NK-92 (cell line): Measurements from ENCODE around the gene ITPR2.

ENCODE experiments used
- DNase-seq: peaks from one replicate; lab custom pipeline; 2025; ENCODE audit not compliant: unreplicated experiment; lab: John Stamatoyannopoulos, UW

The ITPR2 gene

GRCh38 chr12:26825459-26826016, 7.5 kb downstream of the ITPR2 start:
- DNase-seq, result no peak

DNA sequence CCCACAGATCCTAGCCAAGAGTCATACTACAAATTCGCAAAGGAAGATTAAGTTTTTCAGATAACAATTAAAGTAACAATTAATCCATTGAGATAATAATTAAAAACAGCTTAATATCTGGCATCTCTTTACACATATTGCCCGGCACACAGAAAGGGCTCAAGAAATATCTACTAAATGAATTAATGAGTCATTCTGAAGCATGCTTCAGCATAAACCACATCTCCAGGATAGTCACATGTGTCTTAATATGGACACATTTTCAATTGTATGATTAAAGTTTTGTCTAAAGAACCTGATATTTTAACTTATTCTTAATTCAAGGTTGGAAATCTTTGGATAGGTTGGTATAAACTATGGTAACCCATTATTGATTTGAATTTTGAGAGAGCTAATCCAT, 9.6 kb downstream of the ITPR2 start:
- no peak for DNase-seq

DNA sequence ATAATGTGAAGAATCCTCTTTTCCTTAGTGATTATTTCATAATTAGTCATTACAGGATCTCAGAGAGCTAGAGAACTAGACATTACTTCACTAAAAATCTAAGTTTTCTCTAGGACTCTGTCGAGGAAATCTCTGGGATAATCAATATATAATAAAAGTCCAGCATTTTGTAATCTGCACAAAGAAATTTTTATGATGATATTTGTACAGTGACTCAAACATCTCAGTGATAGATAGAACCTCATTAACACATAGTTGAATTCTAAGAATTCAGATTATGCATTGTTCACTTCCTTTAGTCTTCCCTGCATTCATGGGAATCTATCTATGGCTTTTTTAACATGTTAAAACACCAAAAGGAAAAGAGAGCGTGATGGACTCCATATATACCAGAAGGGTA, 11.0 kb downstream of the ITPR2 start:
- DNase-seq, result no peak

DNA sequence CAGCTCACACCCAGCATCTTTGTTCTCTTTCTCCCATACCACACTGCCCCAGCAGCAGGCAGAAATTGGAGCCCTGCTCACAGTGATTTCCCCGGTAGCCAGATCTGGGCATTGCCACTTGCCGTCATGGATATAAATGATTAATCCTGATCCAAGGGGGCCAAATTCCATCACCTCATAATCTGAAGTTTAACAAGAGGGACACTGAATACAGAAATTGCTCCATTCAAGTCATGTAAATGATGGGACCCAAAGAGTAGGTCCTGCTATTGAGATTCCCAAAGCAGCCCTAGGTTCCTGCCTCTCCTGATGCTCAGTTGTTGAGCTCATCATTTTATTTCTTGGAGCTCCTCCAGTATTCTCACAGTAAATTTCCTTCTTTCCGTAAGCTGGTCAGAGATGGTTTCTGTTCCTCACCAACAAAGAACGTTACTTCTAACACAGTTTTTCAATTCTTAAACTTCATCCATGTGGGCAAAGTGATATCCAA, 11.7 kb downstream of the ITPR2 start:
- no peak for DNase-seq

- DNase-seq, result no peak
These were observed 14.4 kb downstream of the ITPR2 start for GRCh38 chr12:26818636-26819035.

DNA sequence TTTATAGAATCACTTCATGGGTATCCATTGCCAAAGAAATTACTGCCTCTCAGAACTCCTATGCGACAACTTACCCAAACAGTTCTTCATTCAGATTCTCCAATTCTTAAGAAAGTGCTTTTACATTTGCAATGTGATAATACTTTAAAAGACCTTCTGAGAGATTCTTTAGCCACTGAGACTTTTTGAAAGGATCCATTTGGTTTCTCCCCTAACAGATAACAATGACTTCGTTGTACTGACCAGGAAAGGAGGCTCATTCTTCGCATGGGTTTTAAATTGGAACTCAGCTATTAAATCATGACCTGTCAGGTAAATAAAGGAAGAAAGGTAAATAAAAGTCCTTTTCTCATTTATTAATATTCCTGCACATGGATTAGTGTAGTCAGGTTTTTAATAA, 14.8 kb downstream of the ITPR2 start:
- no peak for DNase-seq

DNA sequence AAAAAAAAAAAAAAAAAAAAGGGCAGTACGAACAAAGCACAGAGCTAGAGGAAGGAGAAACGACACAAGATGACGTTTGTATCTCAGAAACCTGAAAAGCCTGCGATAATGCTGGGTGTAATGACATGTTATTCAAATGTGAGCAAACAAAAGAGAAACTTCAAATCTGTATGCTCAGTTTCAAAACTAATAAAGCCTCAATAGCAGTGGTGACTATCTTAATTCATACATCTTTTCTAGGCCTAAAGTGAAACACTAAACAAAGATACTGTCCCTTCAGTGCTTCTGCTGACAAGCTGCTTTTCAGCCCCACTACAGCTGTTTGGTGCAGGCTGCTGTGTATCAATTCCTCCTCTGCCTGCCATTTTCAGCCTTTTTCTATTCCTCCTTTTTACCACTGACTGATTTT, 15.8 kb downstream of the ITPR2 start:
- DNase-seq, result no peak

- DNase-seq, result no peak
These were observed 19.2 kb downstream of the ITPR2 start for GRCh38 chr12:26813812-26814211.

GRCh38 chr12:26810330-26810729, 22.7 kb downstream of the ITPR2 start:
- DNase-seq, result no peak

GRCh38 chr12:26809611-26810285, 23.2 kb downstream of the ITPR2 start:
- DNase-seq, result no peak

- no peak for DNase-seq
These were observed 24.1 kb downstream of the ITPR2 start for GRCh38 chr12:26808766-26809476.

GRCh38 chr12:26807292-26807691, 25.7 kb downstream of the ITPR2 start:
- no peak for DNase-seq

DNA sequence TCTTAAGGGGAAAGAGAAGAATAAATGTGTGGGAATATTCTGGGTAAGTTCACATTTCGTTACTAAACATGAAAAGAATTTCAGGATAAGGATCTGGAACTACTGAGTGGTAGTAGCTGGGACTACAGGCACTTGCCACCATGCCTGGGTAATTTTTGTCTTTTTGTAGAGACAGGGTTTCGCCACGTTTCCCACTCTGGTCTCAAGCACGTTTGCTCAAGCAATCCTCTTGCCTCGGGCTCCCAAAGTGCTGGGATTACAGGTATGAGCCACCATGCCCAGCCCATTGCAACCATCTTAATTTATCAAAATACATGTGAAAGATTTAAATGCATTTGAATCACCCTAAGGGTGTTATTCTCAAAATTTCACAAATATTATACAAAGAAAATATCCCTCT, 26.4 kb downstream of the ITPR2 start:
- no peak for DNase-seq

- no peak for DNase-seq
These were observed 27.5 kb downstream of the ITPR2 start for GRCh38 chr12:26805401-26805971.

DNA sequence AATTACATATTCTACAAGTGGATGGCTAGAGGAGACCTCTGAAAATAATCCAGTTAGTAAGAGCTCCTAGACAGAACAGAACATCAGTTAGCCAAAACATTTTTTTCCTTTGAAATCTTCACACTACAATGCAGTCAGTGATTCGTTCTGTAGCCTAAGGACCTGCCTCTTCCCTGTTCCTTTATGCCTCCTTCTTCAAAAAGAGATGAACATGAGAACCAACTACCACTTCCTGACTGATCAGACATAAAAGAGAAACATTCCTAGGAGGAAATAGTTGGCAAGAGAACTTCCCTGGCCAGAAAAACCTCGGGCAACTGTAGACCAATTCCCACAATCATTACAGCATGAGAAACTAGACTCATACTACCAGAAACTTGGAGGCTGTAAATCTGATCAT, 29.4 kb downstream of the ITPR2 start:
- DNase-seq, result no peak

DNA sequence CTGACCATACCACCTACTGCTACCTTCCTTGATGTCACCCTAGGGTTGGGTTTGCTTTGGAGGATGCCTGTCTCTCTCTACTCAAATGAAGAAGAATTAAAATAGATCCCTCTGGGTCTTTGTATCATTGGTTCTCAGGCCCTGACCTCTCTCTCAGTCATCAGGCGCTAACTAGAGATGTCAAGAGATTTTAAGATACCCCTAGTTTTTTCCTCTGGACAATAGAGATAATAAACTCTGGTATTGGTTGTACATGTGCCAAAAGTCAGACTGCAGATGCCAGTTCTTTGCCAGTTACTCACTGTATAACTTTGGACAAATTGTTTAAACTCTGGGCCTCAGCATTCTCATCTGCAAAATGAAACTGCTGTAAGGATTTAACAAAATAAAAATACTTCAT, 31.5 kb downstream of the ITPR2 start:
- no peak for DNase-seq

DNA sequence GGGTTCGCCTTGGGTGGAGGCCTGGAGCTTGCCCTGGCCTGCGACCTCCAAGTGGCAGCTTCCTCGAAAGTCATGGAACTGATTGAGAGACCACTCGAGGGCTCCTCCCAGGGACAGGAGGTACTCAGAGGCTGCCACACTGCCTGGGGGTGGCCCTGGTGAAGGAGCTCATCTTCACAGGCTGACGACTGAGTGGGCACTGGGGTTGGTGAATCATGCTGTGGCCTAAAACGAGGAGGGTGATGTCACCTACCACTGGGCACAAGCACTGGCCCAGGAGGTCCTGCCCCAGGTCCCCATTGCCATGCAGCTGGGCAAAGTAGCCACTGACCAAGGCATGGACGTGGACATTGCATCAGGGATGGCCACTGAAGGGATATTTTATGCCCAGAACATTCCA, 32.1 kb downstream of the ITPR2 start:
- DNase-seq, result no peak

DNA sequence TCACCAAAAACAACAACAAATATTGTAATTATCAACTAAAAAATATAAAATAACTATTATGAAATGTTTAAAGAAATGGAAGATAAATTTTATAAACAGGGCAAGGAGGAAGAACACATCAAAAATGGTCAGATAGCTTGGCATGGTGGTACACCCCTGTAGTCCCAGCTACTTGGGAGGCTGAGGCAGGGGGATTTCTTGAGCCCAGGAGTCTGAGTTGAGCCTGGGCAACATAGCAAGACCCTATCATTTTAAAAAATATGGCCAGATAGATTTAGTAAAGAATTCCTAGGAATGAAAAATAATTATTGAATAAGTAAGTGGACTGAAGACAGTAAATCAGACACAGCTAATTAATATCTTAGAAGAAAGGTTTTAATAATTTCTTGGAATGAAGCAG, 32.6 kb downstream of the ITPR2 start:
- no peak for DNase-seq

DNA sequence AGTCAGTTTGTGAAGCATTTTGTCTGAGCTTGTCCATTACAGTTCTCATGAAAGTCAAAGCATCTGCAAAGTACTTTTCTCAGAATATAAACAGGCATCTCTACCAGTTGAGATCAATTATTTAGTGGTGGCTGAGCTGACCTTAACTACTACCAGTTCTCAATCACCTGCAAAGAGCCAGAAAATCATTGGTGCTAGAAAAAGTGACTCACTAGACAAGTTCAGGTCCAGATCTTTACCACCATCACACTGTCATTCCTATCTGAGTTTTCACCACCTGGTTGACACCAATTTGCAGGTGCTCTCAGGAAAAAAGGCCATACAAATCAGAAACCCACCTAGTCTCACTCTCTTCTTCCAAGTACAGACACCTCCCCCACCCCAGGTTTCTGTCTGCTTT, 33.3 kb downstream of the ITPR2 start:
- DNase-seq, result no peak

GRCh38 chr12:26798640-26799039, 34.4 kb downstream of the ITPR2 start:
- no peak for DNase-seq

GRCh38 chr12:26798023-26798422, 35.0 kb downstream of the ITPR2 start:
- DNase-seq, result no peak

GRCh38 chr12:26795910-26796309, 37.1 kb downstream of the ITPR2 start:
- DNase-seq, result no peak
